ENCODE results near the gene LSAMP.
"Not testable (repeated sequence)": the region's sequence is repeated elsewhere in the genome, so short reads cannot be mapped to it uniquely, and the experiment has no call there.

The LSAMP gene

DNA sequence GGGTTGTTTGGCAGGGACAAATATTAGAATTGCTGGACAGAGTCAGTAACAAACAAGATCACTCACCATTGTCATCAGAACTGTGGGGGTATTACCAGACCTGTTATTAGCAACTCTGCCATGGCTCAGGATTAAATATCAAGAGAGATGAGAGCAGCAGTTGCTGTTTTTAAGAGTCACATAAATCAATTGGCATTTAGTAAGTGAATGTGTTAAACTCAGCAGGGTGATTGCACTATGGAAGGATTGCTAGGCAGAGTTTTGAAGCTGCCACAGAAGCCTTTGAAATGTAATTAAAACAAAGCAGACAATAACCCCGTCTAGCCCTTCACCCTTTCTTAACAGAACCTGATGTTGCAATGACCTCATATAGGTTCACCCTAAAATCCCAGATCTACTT is 583.2 kb downstream of the LSAMP start:
- no peak for DNase-seq

DNA sequence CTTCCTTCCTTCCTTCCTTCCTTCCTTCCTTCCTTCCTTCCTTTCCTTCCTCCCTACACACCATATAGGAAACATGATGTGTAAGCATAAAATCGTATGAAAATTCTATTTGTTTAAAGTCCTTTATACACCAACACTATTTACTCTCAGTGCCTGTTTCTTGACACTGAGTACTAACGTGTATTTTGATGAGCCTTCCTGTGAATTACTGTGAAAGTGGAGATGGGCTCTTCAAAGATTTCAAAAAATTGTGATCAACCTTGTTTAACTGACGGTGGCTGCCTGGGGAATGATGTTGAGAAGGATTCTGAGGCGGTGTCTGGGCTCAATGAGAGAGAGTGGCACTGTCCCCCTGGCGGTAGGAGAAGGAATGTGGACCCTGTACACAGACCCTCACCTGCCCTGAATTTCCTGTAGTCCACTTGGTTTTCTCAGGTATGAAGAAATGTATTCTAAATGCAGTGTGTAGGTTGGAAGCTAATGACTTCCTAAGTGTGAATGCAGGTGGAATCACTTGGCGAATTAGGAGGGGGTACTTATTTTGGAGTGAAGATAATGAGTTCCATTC is 584.0 kb downstream of the LSAMP start:
- DNase-seq: no peak

DNA sequence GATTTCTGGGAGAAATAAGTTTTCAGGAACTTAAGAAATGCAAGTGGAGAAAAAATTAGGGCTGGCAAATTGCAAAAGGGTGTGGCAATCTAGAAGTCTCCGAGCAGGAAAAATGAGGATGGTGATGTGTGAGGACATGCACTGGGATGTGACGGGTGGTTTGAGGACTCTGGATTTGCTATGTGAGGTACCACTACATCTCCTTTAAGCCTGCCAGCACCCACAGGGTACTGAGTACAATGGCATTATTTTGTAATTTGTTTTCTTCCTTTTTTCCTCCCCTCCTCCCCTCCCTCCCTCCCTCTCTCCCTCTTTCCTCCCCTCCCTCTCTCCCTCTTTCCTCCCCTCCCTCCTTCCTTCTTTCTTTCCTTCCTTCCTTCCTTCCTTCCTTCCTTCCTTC is 584.5 kb downstream of the LSAMP start:
- no peak for DNase-seq

DNA sequence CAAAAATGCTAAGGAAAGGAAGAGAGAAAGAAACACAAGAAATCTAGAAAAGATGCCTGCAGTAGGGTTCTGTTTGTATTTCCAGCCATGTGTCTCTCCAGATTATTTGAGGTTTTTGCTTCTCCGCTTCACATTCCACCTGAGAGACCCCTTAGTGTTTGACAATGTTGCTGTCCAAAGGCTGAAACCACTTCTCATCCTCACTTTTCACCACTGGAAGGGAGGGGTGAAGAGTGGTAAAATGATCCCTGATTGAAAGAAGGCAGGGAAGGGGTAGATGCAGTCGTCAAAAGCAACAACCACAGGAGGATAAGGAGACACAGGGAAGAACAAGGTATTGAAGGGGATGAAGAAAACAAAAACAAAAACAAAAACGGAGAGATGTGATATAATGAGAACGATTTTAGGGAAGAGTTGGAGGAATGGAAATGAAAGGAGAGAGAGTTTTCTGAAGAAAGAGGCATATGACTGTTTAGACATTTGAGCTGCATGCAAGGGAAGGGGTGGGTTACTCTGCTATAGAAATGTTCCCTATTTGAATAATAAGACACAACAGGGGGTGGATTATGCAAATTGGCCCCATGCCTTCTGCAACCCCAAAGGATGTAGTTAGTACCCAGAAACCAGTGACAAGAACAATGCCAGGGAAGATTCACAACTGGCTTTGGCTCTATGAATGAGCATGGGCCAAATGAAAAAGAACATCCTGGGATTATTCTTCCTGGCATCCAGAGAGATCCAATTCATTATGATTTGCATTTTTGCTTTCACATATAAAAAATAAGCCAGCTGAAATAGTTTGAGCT is 586.1 kb downstream of the LSAMP start:
- no peak for DNase-seq

DNA sequence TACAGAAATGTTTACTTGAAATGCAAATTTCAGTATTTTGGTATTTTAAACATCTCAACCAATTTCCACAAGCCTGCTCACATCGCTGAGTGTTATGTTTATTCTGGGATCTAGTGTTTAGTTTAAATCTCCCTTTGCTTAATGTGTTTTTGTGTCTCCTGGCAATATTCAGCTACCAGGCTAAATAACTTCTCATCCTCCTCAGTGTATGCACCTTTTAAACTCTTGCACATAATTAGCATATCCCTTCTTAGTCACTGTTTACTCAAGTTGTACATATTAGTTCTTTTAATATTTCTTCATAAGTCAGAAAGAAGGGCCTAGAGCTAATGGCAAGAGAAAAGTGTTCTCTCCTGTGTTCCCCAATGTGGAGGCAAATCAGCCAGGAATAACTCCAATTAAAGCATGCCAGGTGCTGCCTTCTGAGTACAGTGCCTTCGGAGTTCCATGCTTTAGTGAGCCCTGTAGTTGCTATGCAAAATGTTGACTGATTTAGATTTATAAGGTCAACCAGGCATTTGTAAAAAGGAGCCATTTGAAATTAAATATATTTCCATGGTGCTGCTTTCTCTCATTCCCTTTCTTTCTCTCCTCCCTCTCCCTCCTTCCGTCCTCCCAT is 587.7 kb downstream of the LSAMP start:
- no peak for DNase-seq

DNA sequence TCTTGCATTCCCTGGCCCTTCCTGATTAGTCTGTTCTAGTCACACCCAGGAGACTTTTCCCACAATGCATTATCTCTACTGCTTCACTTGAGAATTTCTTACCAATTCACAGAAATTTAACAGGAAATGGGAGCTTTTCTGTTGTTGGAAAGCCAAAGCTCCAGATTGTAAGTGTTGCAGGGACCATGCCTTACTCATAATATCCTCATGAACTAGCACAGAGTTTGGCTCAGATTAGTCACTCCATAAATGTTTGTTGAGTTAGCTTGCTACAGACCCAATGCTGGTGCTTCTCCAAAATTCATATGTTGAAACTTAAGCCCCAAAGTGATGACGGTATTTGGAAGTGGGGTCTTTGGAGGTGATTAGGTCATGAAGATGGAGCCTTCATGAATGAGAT is 589.4 kb downstream of the LSAMP start:
- no peak for DNase-seq

DNA sequence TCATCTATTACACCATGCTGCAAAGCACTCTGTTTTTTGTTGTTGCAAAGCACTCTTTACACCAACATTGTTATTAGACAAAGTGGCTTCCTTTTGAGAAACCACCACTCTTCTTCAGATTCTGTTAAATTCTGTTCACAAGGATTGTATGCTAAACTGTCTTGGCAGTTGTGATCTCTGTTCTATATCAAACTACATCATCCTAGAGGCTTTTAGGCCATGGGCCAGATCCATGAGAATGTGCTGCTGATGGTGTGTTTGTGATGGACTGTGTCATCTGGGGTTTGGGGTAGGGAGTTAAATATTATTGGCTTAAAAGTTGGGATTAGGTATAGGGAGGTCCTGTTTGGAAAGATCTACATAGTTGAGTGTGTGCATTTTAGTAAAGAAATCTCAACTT is 592.2 kb downstream of the LSAMP start:
- no peak for DNase-seq

DNA sequence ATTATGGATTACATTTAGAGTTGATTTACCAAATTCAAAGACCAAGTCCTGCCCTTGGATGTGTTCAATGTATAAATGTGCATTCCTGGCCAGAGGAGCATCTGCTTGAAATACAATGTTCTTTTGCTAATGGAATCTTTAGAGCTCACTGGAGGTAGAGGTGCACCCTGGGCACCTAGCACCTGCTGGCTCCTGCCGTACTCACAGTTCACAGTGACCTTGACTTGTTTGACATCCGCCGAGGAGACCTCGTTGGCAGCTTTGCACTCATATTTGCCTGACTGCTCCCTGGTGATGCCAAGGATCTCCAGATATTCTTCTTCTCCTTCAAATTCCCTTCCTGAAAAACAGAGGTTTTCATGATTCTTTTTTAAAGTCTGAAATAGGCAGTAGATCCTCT is 593.0 kb downstream of the LSAMP start:
- no peak for DNase-seq

DNA sequence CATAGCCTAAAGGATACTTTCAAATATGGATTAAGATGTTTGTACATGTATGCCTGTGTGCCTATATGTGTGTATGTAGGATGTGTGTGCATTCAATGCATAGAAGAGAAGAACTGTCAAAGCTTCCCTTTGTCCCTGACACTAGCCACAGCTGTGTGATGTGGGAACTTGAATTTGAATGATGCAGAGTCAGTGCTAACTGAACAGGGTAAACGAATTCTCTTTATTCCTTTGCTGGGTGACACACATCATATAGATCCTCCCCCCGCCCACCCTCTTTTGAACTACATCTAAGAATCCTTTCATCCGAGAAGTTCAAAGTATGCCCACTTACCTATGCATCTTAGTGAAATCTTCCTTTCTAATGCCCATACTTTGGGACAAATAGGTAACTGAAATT is 593.7 kb downstream of the LSAMP start:
- no peak for DNase-seq

DNA sequence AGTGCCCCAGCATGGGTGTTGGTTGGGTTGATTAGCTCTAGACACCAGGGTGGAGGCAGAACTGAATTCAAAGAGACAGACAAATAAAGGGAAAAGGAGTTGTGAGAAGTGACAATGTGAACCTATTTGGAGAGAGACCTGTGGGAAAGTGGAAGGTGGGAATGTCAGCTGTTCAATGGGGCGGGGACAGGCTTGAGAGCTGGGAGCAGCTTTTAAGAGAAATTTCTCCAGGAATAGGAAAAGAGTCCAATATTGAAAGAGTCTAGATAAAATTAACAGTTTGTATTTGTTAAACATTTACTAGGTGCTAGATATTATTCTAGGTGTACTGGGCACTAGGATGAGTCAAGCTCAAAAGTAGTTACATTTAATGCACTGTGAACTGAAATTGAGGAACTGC is 596.6 kb downstream of the LSAMP start:
- DNase-seq: no peak

DNA sequence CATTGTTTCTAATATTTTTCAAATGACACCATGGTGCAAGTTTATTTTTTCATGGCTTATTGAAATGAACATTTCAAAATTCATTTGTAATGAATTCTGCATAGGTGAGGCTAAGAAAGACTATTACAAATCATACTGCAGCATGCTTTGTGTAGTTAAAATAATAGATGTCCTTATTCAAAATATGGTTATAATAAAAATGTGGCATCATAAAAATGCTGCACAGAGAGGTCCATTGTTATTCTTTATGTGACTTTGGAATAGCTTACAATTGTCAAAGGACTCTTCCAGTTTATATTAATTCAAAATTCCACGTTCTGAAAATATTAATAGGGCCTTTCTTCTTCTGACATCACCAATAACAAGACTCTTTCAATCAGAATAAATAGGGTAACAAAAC is 599.3 kb downstream of the LSAMP start:
- no peak for DNase-seq

DNA sequence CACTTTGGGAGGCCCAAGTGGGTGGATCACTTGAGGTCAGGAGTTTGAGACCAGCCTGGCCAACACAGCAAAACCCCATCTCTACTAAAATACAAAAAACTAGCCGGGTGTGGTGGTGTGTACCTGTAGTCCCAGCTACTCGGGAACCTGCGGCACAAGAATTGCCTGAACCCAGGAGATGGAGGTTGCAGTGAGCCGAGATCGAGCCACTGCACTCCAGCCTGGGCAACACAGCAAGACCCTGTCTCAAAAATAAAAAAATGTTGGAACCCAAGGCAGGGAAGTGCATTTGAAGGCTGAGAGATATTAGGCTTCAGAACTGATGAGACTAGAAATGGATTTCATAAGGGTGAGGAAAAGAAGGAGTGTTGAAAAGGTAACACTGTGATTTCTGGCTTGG is 600.6 kb downstream of the LSAMP start:
- DNase-seq: not testable (repeated sequence)

DNA sequence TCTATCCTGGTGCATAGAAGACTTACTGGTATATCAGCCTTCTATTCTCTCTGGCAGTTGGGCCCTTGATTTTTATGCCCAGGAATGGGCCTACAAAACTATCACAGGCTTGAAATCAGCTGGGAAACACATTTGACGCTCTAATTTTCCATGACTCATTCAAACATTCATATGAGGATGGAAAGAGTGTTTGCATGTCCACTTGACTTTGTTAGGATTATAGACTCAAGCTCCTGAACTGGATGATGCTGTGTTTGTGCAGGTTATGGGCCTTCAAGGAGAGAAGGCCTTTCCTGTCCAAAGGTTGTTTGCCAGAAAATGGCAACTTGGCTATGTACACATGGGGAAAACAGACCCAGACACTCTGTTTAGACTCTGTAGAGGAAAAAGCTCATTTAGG is 602.1 kb downstream of the LSAMP start:
- DNase-seq: peak in 1 of 2 experiments; percentile 38

DNA sequence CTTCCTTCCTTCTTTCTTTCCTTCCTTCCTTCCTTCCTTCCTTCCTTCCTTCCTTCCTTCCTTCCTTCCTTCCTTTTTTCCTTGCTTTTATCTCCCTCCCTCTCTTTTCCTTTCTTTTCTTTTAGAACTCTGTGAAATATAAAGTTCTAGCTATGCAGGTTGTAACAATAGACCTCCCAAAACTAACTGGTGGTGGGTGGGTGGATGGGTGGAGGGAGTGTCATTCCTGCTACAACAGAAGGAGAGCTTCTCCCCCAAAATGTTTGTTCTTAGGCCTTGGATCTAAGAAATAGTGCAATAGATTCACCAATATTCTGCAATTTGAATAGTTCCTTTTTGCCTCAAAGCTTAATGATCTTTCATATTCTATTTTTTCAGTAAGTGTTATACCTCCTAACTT is 606.0 kb downstream of the LSAMP start:
- DNase-seq: no peak

DNA sequence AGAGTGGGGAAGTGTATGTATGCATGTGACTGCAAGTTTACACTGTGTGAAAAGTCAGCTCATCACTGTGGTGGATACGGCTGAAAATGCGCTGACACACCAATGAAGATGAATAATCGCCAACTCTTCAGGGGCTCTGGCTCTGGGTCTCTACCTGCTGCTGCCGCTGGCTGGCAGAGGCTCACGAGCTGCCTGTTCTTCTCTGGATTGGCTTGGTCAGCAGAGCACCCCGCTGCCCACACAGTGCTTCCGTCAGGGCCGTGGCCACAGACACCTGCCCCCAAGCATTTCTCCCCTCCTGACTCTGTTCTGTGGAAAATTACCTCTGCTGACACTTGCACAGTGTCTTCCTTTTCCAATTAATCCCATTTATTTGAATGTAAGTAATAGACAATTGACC is 606.5 kb downstream of the LSAMP start:
- no peak for DNase-seq

DNA sequence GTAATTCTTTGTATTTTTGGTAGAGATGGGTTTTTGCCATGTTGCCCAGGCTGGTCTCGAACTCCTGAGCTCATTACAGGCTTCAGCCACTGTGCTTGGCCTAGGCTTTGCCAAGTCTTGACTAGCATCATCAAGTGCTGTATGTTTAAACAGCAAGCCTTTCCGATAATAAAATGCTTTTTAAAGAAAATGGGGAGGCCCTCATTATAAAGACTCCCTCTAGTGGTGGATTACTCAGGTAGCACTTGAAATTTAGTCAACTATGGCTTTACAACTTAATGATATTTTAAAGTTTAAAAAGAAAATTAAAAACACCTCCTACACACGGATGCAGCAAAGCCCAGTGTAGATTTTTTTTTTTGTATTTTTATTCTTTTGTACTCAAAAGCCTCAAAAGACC is 608.3 kb downstream of the LSAMP start:
- no peak for DNase-seq

DNA sequence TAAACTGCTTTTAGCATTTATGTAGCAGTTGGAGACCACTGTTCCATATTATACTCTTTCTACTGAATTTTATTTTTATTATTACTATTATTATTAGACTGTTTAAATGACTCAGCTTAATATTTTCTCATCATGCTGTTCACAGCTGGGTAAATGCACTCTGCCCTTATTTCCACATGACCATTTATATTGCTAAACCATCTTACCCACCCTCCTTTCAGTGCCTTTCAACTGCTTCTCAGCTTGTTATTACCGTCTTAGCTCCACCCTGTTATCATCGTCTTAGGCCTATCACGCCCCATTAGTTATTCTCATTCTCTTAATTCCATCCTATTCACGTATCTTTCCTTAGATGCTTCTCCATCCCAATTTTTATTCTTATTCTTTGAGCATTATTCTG is 609.3 kb downstream of the LSAMP start:
- no peak for DNase-seq

DNA sequence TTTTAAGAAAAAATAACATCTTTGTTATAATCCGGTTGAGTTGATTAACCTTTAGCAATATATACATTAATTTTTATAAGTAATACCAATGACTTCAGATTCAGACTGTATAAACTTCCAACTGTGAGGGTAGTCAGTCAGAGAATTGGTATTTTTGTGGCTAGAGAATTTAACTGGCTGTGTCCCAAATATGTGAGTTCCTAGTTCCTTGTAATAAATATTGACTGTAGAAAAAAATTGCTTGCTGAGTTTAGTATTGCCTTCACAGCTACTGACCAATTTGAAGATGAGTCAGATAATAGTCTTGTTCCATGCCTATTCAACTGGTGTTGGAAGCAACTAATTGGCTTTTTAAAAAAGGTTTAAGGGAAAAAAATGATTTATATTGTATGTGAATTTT is 611.2 kb downstream of the LSAMP start:
- no peak for DNase-seq

DNA sequence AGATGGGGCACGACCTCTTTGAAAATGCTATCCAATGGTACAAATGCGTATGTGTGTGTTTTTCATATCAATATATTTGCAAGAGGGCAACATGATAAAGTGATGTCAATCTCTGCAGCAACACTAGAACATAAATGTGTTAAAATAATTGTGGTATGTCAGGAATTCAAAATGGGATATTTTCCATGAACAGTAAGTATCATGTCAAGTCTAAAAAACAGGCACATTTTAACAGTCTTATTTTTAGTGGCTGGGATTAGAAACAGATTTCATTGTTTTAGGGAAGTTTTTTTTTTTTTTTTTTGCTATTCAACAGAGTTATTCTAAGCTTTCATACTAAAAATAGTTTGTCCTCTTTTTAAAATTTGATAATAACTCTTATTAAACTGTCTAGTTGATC is 612.2 kb downstream of the LSAMP start:
- no peak for DNase-seq

DNA sequence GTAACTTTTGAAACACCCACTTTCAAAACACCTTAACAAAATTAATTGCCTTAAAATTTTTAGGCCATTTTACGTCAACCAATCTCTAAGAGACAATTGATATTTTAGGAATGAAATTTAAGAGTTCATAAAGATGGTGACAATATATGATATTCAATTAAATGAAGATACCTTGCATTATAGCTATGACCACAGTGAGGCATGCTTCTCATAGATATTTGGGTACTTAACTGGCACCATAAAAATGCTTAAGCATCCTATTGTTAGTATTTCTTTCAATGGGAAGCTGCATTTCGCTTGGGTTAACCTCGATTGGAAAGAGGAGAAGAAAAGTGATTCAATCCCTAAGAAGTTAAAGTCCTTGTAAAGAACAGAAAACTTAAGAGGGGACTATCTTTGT is 613.0 kb downstream of the LSAMP start:
- DNase-seq: no peak

DNA sequence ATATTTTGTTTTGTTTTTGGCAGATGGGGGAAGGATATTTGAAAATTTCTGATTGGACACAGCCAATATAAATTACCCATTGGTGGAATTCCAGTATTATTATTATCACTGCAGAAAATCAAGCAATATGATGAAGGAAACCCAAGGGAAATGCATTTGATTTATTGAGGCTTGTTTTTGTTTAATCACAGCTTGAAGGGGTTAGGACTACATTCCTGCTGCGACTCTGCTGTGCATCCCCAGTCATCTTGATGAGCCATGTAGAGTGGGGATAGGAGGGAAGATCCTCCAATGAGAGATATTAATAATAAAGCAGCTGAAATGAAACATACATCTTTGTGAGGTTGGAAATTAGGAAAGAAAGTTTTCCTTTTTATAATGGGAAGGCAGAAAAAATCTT is 613.4 kb downstream of the LSAMP start:
- DNase-seq: no peak

DNA sequence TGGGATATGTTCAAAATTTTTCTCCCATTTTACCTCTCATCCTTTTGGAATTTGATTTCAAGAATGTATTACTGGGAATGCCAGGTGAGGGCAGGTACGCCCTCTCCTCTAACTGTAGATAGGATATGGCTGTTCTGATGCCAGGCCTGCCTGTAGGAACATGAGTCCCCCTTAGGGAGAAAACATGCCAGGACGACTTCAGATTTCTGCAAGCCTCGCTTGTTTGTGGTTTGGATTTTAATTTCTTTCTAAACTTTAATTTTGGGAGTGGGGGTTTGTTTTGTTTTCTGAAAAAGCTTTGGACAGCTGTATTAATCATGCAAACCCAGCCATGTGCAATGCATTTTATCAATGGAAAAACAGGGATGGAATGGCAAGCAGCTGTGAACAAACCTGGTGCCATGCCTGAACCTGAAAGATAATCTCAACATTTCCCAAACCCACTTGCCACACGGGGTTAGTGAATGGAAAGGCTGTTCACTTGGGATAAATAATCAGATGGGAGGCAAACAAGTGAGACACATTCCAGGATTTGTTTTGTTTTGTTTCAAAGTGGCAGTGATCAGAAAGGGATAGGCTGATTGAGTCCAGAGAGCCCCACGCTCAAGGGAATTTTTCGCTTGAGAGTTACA is 614.4 kb downstream of the LSAMP start:
- no peak for DNase-seq

DNA sequence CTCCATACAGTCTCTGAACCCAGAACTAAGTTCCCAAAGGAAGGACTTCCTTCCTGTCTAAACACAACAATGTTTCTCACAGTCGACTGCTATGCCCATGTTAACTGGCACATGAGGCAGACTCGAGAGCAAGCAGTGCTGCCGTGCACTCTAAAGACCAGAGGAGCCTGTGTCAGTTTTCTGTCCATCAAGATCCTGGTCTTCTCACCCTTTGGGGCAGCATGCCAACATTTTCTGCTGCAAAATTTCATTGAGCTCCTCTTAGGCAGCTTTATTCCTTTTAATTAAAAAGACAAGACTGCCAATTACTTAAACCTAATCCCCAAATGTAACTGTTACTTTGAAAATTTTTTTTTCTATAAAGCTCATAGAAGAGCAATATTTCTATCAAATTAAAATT is 616.9 kb downstream of the LSAMP start:
- no peak for DNase-seq

DNA sequence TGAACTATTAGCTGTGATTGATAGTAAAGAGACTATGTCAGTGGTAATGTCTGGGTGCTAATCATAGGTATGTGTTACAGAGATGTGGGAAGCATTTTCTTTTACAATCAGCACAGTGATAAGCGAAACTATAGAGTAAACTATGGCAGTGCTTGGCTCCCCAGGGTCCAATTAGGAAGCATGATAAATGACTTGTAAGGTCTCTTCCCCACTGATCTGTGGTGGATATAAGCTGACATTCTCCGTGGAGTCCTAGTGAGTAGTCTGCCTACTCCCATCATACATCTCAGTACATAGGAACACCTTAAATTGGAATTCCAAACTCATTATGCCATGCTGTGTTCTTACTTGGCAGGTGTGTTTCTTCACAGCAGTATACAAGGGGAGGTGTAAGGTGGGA is 617.8 kb downstream of the LSAMP start:
- no peak for DNase-seq
